ENCODE data around the gene BTG4.

The BTG4 gene

GRCh38 chr11:111512296-111513239, at the start of gene BTG4:
BTG4 (minus strand) TSS chr11:111512386; CDS start chr11:111498776, 13,610 bp downstream.
- in situ Hi-C loops (cut with MboI; ENCODE audit: low sequenced_read_pairs) = no loop called here

DNA sequence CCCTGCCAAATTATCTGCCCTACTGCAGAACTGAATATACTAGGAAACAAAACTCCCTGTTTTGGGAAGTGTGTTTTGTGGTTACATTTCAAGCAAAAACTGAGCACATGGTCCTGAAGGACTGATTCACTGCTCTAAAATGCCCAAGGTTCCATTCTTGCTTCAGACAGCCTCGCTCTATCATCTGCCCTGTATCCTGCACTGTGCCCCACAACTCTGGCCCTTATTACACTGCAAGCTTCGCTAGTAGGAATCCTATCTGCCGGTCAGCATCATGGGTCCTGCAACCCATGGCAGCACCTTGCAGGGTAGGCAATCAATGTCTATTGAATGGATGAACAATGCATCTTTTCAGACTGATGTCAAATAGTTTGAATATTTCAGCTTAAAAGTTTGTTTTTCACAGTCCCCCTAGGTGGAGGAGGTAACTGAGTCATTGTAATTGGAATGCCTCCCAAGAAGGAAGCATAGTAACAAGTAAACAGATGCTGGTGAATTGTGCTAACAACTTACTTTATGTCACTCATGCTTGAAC, 49.7 kb upstream of the BTG4 start:
- in situ Hi-C loops (cut with MboI; ENCODE audit: low sequenced_read_pairs) = no loop called here

DNA sequence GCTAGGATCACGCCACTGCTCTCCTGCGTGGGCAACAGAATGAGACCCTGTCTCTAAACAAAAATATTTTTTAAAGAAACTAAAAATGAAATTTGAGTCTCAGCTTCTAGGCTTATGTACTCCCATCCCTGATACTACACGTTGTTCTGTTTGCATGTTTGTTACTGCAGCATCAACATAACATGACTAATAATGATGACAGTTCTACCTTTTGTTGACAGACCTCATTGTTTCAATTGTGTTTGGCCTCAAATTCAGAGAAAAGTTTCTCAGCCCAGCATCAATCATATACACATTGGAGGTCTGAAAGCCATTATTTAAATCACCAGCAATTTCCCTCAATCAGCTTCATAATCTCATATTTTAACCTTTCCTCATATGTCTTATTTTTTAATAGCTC, 49.1 kb upstream of the BTG4 start:
- in situ Hi-C loops (cut with MboI; ENCODE audit: low sequenced_read_pairs) = no loop called here

DNA sequence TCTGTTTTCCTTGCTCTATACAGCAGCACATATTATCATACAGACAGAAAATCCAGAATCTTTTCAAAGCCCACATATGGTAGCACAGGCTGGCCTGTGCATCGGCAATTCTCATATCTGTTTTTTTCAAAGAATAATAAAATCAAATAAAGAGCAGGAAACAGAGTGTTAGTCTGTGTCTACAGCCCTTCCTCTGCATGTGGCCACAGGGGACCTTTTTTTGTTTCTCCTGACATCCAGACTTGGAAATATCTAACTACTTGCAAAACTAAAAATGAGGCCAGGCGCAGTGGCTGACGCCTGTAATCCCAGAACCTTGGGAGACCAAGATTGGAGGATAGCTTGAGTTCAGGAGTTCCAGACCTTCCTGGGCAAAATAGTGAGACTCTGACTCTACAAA, 48.6 kb upstream of the BTG4 start:
- in situ Hi-C loops (cut with MboI; ENCODE audit: low sequenced_read_pairs) = no loop called here

DNA sequence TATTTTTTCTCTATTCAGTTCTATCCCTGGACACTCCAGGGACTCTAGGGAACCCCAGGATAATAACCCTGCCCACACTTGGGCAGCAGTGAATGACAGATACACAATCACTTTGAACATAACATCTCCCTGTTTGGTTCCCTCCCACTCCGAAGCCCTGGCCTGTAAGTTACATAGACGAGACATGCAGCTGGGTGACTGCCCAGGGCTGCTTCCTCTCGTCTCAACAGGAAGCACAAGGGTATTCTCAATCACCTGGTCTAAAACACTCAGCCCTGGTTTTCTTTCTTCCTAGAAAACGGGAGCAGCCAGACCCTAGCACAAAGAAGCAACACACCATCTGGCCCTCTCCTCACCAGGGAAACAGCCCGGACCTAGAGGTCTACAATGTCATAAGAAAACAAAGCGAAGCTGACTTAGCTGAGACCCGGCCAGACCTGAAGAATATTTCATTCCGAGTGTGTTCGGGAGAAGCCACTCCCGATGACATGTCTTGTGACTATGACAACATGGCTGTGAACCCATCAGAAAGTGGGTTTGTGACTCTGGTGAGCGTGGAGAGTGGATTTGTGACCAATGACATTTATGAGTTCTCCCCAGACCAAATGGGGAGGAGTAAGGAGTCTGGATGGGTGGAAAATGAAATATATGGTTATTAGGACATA, 47.7 kb upstream of the BTG4 start:
- in situ Hi-C loops (cut with MboI; ENCODE audit: low sequenced_read_pairs) = no loop called here

DNA sequence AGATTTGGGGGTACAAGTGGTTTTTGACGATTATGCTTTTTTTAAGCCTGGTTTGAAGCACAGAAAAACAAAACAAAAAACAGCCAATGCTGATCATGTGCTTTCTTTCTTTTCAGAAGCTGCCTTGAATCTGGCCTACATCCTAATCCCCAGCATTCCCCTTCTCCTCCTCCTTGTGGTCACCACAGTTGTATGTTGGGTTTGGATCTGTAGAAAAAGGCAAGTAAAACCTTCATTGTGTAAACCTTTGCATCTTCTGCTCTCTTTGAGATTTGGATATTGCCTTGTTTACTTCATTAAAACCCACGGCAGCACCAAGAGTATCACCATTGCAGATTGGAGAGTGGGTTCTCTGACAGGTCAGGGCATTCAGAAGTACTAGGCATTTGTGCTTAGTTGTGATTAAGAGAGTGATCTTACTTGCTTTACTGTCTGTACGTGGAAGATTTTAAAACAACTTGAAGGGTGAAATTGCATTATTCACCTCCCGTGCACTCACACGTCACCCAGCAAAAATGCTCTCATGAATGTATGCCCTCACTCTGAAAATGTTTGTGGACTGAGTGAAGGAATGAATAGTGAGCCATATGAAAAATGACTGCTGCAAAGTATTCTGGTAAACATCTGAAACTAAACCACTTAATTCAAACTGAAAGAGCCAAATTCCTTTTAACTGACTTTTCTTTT, 45.4 kb upstream of the BTG4 start:
- in situ Hi-C loops (cut with MboI; ENCODE audit: low sequenced_read_pairs) = no loop called here

- in situ Hi-C loops (cut with MboI; ENCODE audit: low sequenced_read_pairs) = no loop called here
Observed at GRCh38 chr11:111555255-111555654, 43.1 kb upstream of the BTG4 start.

GRCh38 chr11:111554532-111554931, 42.3 kb upstream of the BTG4 start:
- in situ Hi-C loops (cut with MboI; ENCODE audit: low sequenced_read_pairs) = no loop called here

GRCh38 chr11:111550258-111550657, 38.1 kb upstream of the BTG4 start:
- in situ Hi-C loops (cut with MboI; ENCODE audit: low sequenced_read_pairs) = no loop called here

- in situ Hi-C loops (cut with MboI; ENCODE audit: low sequenced_read_pairs) = no loop called here
Observed at GRCh38 chr11:111549869-111550203, 37.6 kb upstream of the BTG4 start.

- in situ Hi-C loops (cut with MboI; ENCODE audit: low sequenced_read_pairs) = no loop called here
Observed at GRCh38 chr11:111549196-111549868, 37.1 kb upstream of the BTG4 start.

- in situ Hi-C loops (cut with MboI; ENCODE audit: low sequenced_read_pairs) = no loop called here
Observed at GRCh38 chr11:111548525-111548924, 36.3 kb upstream of the BTG4 start.

- in situ Hi-C loops (cut with MboI; ENCODE audit: low sequenced_read_pairs) = no loop called here
Observed at GRCh38 chr11:111542606-111543275, 30.6 kb upstream of the BTG4 start.

DNA sequence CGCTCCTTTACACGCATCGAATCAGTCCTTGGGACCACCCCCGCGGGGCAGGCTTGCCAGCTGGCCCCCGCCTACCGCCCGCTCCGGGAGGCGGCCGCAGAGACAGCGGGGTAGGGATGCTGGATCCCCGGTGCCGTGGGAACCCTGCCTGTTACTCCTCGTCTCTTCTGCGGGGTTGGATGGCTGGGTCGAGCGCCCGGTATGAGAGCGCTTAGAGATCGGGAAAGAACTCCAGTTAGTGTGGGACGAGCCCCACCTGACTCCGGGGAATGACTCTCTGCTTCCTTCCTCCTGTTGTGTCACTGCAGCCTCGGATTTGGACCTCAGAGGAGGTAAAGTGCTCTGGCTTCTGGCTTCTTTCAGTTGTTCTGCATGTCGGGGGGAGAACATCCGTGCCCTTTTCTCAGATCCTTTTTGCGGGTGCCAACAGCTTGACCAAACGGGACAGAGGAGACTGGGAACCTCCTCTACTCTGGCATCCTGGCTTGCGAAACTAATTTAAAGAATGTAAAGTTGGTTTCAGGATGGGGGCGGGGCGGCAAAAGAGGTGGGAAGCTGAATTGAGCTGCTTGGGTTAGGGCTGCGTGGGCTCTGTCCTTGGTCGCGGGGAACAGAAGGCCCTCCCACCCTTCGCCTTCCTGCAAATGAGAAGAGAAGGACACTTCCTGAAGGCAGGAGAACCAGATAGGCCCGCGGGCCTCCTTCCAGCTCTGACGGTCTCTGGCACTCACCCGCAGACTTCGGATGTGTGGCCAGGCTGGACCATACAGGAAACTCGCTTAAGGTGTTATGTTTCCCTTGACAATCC, 29.3 kb upstream of the BTG4 start:
- in situ Hi-C loops (cut with MboI; ENCODE audit: low sequenced_read_pairs) = no loop called here

DNA sequence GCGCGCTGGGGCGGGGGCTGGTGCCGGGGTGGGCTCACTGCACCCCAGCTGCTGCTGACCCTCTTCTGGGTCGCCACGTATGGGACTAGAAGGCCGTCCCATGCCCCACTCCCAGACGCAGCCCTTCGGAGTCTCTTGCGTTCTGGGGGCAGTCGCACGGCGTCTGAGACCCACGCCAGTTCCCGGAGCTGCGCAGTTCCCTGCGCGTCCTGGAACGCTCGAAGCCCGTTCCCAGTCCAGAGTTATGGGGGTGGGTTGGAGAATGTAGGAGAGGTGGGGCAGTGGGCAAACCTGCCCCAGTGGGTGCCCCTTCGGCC, 28.7 kb upstream of the BTG4 start:
- in situ Hi-C loops (cut with MboI; ENCODE audit: low sequenced_read_pairs) = no loop called here

DNA sequence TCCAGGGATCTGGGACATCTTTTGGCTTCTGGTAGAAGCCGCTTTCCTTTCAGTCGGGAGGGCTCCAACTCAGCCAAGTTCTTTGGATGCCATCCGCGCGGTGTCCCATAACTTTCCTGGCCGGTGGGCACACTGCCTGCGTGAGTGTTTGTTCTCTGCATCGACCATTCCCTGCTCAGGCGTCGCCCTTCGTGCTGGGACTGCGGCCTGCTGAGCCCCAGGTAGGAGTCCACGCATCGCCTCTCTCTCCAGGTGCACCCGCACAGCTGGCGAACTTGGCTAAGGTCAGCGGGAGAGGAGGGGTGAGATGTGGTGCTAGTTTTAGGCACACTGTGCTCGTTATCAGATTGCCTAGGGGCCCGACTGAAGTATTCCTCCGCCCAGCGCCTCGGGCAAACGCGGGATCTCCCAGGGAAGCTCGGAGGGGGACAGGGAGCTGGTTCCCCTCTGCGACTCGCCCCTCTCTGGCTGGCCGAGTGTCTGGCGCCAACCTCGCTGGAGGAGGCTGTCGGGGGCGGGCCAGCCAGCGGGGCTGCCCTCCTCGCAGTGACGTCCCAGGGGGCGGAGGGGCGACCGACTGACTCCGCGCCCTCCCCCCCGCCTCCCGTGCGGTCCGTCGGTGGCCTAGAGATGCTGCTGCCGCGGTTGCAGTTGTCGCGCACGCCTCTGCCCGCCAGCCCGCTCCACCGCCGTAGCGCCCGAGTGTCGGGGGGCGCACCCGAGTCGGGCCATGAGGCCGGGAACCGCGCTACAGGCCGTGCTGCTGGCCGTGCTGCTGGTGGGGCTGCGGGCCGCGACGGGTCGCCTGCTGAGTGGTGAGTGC, 28.1 kb upstream of the BTG4 start, which contains the start of gene LAYN:
Gene LAYN, plus strand, starts transcription at position 607 of the 823 bp plus-strand sequence. Its CDS starts 124 bp downstream, at position 731.
- in situ Hi-C loops (cut with MboI; ENCODE audit: low sequenced_read_pairs) = no loop called here

GRCh38 chr11:111539426-111540113, 27.4 kb upstream of the BTG4 start:
- in situ Hi-C loops (cut with MboI; ENCODE audit: low sequenced_read_pairs) = no loop called here

Data from hTERT RPE-1 (cell line).